HepG2 (cell line): ENCODE results near the gene EIF1. TPM values are rescaled to one million over a fixed set of nuclear protein-coding genes. Genes with fewer than 3 reads are reported as not detected.

Experiments
- GMEB1 ChIP-seq: sonication (generic); formaldehyde crosslinking; IDR thresholded peaks from 2 replicates; pipeline ENCODE4 v1.5.1; 2020; ENCODE audit warnings: missing genetic modification reagents, mild to moderate bottlenecking, borderline replicate concordance
- MED1 ChIP-seq: sonication (generic); formaldehyde crosslinking; IDR thresholded peaks from 2 replicates; pipeline ENCODE4 v1.4.0; 2020; ENCODE audit warnings: missing genetic modification reagents
- MED8 ChIP-seq: sonication (generic); formaldehyde crosslinking; IDR thresholded peaks from 2 replicates; pipeline ENCODE4 v1.8.1; 2023; ENCODE audit warnings: mild to moderate bottlenecking, missing genetic modification reagents; ENCODE audit not compliant: insufficient replicate concordance
- ZBTB43 ChIP-seq: sonication (generic); formaldehyde crosslinking; conservative IDR thresholded peaks from 2 replicates; pipeline ENCODE4 v1.4.0; 2020; ENCODE audit warnings: missing genetic modification reagents
- ZGPAT ChIP-seq: IDR thresholded peaks from 2 replicates; pipeline ENCODE4 v1.6.1; 2016; ENCODE audit warnings: mild to moderate bottlenecking
- ZIK1 ChIP-seq: sonication (generic); formaldehyde crosslinking; IDR thresholded peaks from 2 replicates; pipeline ENCODE4 v1.5.0; 2020; ENCODE audit warnings: mild to moderate bottlenecking, low read depth, missing genetic modification reagents, borderline replicate concordance
- polyA plus RNA-seq, 8 experiments: library from polyadenylated mRNA; depleted of rRNA in 3 of 8; stranded (reverse) in 7 of 8; unstranded in 1 of 8; fragments of >200 nt; fragmentation: Illumina TruSeq in 4 of 8; extraction: Trizol in 4 of 8; gene quantifications; 2 replicates each; pipeline versions ENCODE4 v1.2.1 to v1.2.3, GENCODE V29; 2011 to 2016; ENCODE audit warnings: low read depth in 4 of 8, missing spikeins in 1 of 8, mixed read lengths in 1 of 8; ENCODE audit not compliant: insufficient read depth in 1 of 8
- total RNA-seq, 5 experiments: library from RNA; depleted of rRNA; stranded (reverse); fragments of >200 nt; fragmentation: Illumina TruSeq; extraction: Trizol; gene quantifications; 2 replicates each; pipeline ENCODE4 v1.2.3, GENCODE V29; 2016; ENCODE audit warnings: low read depth in 1 of 5

Gene EIF1
- total and polyA plus RNA-seq, 2 of the 13 experiments (the other 11 are each of a cell fraction or from before 2014, with no cell fraction given): 147 to 517 TPM

- TF ChIP-seq ZGPAT (CRISPR knock-in tag) (no peak), MED8 (peak; percentile 49), MED1 (peak; percentile 62; the same call in 1 of the 2 replicates), ZBTB43 (CRISPR knock-in tag) (no peak), ZIK1 (no peak), GMEB1 (CRISPR knock-in tag) (no peak)
These were observed 10.2 kb upstream of the EIF1 start (continued) for GRCh38 chr17:41678411-41678906.
